ENCODE measurements around the gene SLC22A1. TPM values are rescaled to one million over a fixed set of nuclear protein-coding genes. Genes with fewer than 3 reads are reported as not detected.

Gene SLC22A1
- total RNA-seq, 1 donor from 2014 or later = 2.2 TPM

GRCh38 chr6:160156842-160157241, 35.2 kb downstream of the SLC22A1 start:
- Mint-ChIP-seq H3K4me3 (ENCODE audit: unreplicated experiment) (no peak overlapping the region), H3K4me1 (ENCODE audit: low read depth, unreplicated experiment) (peaks cover 10% of the 10 kb centered on the region), H3K27me3 (ENCODE audit: unreplicated experiment) (peaks cover 2% of the 10 kb centered on the region), H3K9me3 (ENCODE audit: unreplicated experiment) (peaks cover 3% of the 10 kb centered on the region), H3K27ac (ENCODE audit: unreplicated experiment) (no peak overlapping the region), H3K36me3 (ENCODE audit: unreplicated experiment) (peaks cover 3% of the 10 kb centered on the region)
- TF ChIP-seq CTCF (IDR thresholded peaks at IDR 0.05; ENCODE audit: partially characterized antibody, unreplicated experiment) = no peak
- no peak for DNase-seq

GRCh38 chr6:160160450-160160849, 38.8 kb downstream of the SLC22A1 start:
- peaks cover 10% of the 10 kb centered on the region for H3K4me1 Mint-ChIP-seq (ENCODE audit: low read depth, unreplicated experiment)
- peaks cover 2% of the 10 kb centered on the region for H3K27me3 Mint-ChIP-seq (ENCODE audit: unreplicated experiment)
- no peak for TF ChIP-seq CTCF (IDR thresholded peaks at IDR 0.05; ENCODE audit: partially characterized antibody, unreplicated experiment)
- H3K9me3 Mint-ChIP-seq (ENCODE audit: unreplicated experiment) = peaks cover 3% of the 10 kb centered on the region
- no peak overlapping the region for H3K27ac Mint-ChIP-seq (ENCODE audit: unreplicated experiment)
- no peak overlapping the region for H3K4me3 Mint-ChIP-seq (ENCODE audit: unreplicated experiment)
- no peak for DNase-seq
- H3K36me3 Mint-ChIP-seq (ENCODE audit: unreplicated experiment) = no peaks in the 10 kb centered on the region

- Mint-ChIP-seq H3K9me3 (ENCODE audit: unreplicated experiment) (peaks cover 3% of the 10 kb centered on the region), H3K4me3 (ENCODE audit: unreplicated experiment) (no peak overlapping the region), H3K36me3 (ENCODE audit: unreplicated experiment) (no peaks in the 10 kb centered on the region), H3K27ac (ENCODE audit: unreplicated experiment) (no peak overlapping the region), H3K27me3 (ENCODE audit: unreplicated experiment) (no peaks in the 10 kb centered on the region), H3K4me1 (ENCODE audit: low read depth, unreplicated experiment) (peaks cover 10% of the 10 kb centered on the region)
- no peak for DNase-seq
- TF ChIP-seq CTCF (IDR thresholded peaks at IDR 0.05; ENCODE audit: partially characterized antibody, unreplicated experiment) = no peak
These were observed 39.5 kb downstream of the SLC22A1 start for GRCh38 chr6:160160929-160161646.

GRCh38 chr6:160161647-160161986, 40.0 kb downstream of the SLC22A1 start:
- Mint-ChIP-seq H3K27ac (ENCODE audit: unreplicated experiment) (no peak overlapping the region), H3K4me3 (ENCODE audit: unreplicated experiment) (no peak overlapping the region), H3K9me3 (ENCODE audit: unreplicated experiment) (peaks cover 3% of the 10 kb centered on the region), H3K36me3 (ENCODE audit: unreplicated experiment) (no peaks in the 10 kb centered on the region), H3K27me3 (ENCODE audit: unreplicated experiment) (no peaks in the 10 kb centered on the region), H3K4me1 (ENCODE audit: low read depth, unreplicated experiment) (peaks cover 10% of the 10 kb centered on the region)
- no peak for DNase-seq
- TF ChIP-seq CTCF (IDR thresholded peaks at IDR 0.05; ENCODE audit: partially characterized antibody, unreplicated experiment) = no peak

- no peaks in the 10 kb centered on the region for H3K27me3 Mint-ChIP-seq (ENCODE audit: unreplicated experiment)
- H3K4me1 Mint-ChIP-seq (ENCODE audit: low read depth, unreplicated experiment) = peaks cover 10% of the 10 kb centered on the region
- H3K9me3 Mint-ChIP-seq (ENCODE audit: unreplicated experiment) = peaks cover 3% of the 10 kb centered on the region
- no peak for TF ChIP-seq CTCF (IDR thresholded peaks at IDR 0.05; ENCODE audit: partially characterized antibody, unreplicated experiment)
- no peak overlapping the region for H3K27ac Mint-ChIP-seq (ENCODE audit: unreplicated experiment)
- H3K4me3 Mint-ChIP-seq (ENCODE audit: unreplicated experiment) = no peak overlapping the region
- no peak for DNase-seq
- no peaks in the 10 kb centered on the region for H3K36me3 Mint-ChIP-seq (ENCODE audit: unreplicated experiment)
These were observed 40.5 kb downstream of the SLC22A1 start for GRCh38 chr6:160162030-160162566.
